ENCODE data around the gene FAU. TPM values are rescaled to one million over a fixed set of nuclear protein-coding genes. Genes with fewer than 3 reads are reported as not detected.
A peak's percentile ranks its signal among the peaks of the same experiment; 100 is the strongest.
"Not testable (repeated sequence)": the region's sequence is repeated elsewhere in the genome, so short reads cannot be mapped to it uniquely, and the experiment has no call there.

The FAU gene
- total and polyA plus RNA-seq, 2 experiments from 2014 or later = 546 to 1,183 TPM

DNA sequence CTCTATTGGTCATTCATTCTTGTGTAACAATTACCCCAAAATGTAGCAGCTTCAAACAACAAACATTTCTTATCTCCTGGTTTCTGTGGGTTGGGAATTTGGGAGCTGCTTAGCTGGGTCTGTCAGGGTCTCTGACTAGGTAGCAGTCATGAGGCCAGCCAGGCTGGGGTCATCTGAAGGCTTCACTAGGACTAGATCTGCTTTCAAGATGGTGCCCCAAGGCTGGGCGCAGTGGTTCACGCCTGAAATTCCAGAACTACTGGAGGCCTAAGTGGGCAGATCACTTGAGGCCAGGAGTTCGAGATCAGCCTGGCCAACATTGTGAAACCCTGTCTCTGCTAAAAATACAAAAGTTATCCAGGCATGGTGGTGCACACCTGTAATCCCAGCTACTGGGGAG, 35.0 kb upstream of the FAU start:
- no peak overlapping the region for H3K4me3 ChIP-seq
- no peaks in the 10 kb centered on the region for H3K27me3 ChIP-seq
- H3K36me3 ChIP-seq = no peaks in the 10 kb centered on the region
- TF ChIP-seq, protein P1, sequence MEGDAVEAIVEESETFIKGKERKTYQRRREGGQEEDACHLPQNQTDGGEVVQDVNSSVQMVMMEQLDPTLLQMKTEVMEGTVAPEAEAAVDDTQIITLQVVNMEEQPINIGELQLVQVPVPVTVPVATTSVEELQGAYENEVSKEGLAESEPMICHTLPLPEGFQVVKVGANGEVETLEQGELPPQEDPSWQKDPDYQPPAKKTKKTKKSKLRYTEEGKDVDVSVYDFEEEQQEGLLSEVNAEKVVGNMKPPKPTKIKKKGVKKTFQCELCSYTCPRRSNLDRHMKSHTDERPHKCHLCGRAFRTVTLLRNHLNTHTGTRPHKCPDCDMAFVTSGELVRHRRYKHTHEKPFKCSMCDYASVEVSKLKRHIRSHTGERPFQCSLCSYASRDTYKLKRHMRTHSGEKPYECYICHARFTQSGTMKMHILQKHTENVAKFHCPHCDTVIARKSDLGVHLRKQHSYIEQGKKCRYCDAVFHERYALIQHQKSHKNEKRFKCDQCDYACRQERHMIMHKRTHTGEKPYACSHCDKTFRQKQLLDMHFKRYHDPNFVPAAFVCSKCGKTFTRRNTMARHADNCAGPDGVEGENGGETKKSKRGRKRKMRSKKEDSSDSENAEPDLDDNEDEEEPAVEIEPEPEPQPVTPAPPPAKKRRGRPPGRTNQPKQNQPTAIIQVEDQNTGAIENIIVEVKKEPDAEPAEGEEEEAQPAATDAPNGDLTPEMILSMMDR (IDR thresholded peaks at IDR 0.05; ENCODE audit: low read depth, low read length) = no peak
- no peaks in the 10 kb centered on the region for H3K4me1 ChIP-seq (ENCODE audit: low read depth)
- H3K27ac ChIP-seq = no peak overlapping the region
- no peaks in the 10 kb centered on the region for H3K9me3 ChIP-seq (ENCODE audit: low read depth)
- DNase-seq (ENCODE audit: low read depth in 1 of 2, low spot score in 1 of 2) = no peak

DNA sequence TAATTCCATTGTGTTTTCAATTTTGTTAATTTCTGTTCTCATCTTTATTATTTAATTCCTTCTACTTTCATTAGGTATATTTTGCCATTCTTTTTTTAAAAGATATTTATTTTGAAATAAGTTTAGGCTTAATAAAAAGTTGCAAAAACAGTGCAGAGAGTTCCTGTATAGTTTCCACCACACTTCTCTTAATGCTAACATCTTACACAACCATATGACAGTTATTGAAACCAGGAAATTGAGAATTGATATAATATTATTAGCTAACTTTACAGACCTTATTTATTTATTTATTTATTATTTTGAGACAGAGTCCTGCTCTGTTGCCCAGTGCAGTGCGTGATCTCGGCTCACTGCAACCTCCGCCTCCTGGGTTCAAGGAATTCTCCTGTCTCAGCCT, 34.3 kb upstream of the FAU start:
- Histone ChIP-seq H3K36me3 (no peaks in the 10 kb centered on the region), H3K9me3 (ENCODE audit: low read depth) (no peaks in the 10 kb centered on the region), H3K4me1 (ENCODE audit: low read depth) (no peaks in the 10 kb centered on the region), H3K27ac (no peak overlapping the region), H3K4me3 (no peak overlapping the region), H3K27me3 (no peaks in the 10 kb centered on the region)
- DNase-seq (ENCODE audit: low read depth in 1 of 2, low spot score in 1 of 2) = no peak
- TF ChIP-seq, protein P1 (IDR thresholded peaks at IDR 0.05; ENCODE audit: low read depth, low read length) = no peak

DNA sequence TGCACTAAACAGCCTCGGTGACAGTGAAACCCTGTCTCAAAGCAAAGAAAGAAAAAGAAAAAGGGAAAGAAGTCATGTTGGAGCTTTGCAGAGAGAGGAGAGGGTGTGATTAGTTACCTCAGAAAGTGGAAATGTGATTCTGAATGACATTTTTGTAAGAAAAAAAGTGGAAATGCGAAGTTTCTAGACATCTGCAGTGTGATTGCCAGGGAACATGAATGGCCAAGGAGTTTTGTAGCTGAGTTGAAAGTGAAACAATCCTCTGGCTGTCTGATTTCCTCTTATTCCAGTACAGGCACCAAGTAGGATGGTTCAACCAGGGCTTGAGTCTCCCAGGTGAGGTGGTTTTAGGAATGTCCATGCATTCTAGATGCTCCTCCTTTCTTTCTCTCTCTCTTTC, 30.2 kb upstream of the FAU start:
- H3K4me3 ChIP-seq = no peak overlapping the region
- DNase-seq (ENCODE audit: low read depth in 1 of 2, low spot score in 1 of 2) = no peak
- no peak overlapping the region for H3K27ac ChIP-seq
- H3K27me3 ChIP-seq = no peaks in the 10 kb centered on the region
- no peaks in the 10 kb centered on the region for H3K9me3 ChIP-seq (ENCODE audit: low read depth)
- no peaks in the 10 kb centered on the region for H3K36me3 ChIP-seq
- TF ChIP-seq, protein P1 (IDR thresholded peaks at IDR 0.05; ENCODE audit: low read depth, low read length) = no peak
- H3K4me1 ChIP-seq (ENCODE audit: low read depth) = no peaks in the 10 kb centered on the region

DNA sequence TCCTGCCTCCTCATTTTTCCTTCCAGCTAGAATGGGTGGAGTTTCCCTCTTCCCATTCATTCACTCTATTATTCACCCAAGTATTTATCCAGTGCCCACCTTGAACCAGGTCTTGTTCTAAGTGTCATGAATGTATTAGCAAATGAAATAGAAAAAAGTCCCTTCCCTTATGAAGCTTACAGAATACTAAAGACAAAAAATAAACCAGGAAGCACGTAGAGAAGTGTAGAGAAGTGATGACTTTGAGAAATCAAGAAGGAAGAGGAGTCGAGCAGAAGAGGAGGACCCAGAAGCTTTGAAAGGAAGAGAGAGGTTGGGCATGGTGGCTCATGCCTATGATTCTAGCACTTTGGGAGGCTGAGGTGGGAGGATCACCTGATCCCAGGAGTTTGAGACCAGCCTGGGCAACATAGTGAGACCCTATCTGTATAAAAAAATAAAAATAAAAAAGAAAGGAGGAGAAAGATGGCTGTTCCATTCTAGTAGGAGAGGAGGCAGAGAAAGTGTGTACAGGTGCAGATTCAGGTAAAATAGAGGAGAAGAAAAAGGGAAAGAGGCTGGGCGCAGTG, 29.5 kb upstream of the FAU start:
- Histone ChIP-seq H3K4me1 (ENCODE audit: low read depth) (no peaks in the 10 kb centered on the region), H3K9me3 (ENCODE audit: low read depth) (no peaks in the 10 kb centered on the region), H3K27me3 (no peaks in the 10 kb centered on the region), H3K27ac (no peak overlapping the region), H3K4me3 (no peak overlapping the region), H3K36me3 (no peaks in the 10 kb centered on the region)
- no peak for DNase-seq (ENCODE audit: low read depth in 1 of 2, low spot score in 1 of 2)
- TF ChIP-seq, protein P1 (IDR thresholded peaks at IDR 0.05; ENCODE audit: low read depth, low read length) = no peak

DNA sequence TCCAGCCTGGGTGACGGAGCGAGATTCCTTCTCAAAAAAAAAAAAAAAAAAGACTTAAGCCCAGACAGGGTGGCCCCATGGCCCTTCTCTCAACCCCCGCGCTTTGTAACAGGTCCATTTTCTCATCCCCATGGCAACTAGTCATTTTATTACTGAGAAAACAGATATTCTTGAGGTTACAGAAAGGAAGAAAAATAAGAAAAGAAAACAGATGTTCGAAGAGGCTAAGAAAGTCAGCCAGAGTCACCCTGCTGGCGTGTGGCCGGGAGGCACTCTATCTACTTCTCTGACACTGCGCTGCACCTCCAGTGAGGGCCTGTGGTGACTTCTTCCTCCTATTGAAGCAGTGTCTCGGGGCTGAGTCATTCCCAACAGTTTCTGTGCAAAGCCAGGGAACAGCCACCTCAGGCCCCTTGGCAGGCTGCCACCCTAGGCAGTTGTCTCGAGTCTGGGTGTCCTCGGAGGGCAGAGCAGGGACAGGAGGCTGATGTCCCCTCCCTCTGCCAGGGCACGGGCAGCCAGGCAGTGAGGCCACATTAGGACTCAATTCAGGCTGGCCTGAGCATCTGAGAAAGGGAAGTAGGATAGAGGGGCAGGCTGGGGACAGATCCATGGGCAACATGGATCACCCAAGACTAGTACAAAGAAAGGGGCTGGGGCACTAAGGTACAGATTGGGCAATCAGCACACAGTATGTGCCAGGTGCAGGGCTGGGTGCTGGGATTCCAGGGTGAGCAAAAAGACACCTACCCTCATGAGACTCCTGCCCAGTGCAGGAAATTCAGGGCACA, 28.8 kb upstream of the FAU start:
- peak in 1 of 2 donors; percentile 63 for DNase-seq (ENCODE audit: low read depth in 1 of 2, low spot score in 1 of 2)
- TF ChIP-seq, protein P1 (IDR thresholded peaks at IDR 0.05; ENCODE audit: low read depth, low read length) = no peak
- H3K27ac ChIP-seq = no peak overlapping the region
- H3K9me3 ChIP-seq (ENCODE audit: low read depth) = no peaks in the 10 kb centered on the region
- H3K4me1 ChIP-seq (ENCODE audit: low read depth) = no peaks in the 10 kb centered on the region
- H3K27me3 ChIP-seq = no peaks in the 10 kb centered on the region
- H3K36me3 ChIP-seq = no peaks in the 10 kb centered on the region
- no peak overlapping the region for H3K4me3 ChIP-seq

DNA sequence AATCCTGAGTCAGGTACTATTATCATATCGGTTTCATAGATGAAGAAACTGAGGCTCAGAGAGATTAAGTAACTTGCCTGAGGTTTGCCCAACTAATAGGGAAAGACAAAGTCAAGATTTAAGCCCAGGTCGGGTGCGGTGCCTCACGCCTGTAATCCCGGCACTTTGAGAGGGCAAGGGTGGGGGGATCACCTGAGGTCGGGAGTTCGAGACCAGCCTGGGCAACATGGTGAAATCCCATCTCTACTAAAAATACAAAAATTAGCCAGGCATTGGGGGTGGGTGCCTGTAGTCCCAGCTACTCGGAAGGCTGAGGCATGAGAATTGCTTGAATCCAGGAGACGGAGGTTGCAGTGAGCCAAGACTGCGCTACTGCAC, 28.2 kb upstream of the FAU start:
- not testable (repeated sequence) for H3K27me3 ChIP-seq; H3K36me3 ChIP-seq; DNase-seq (ENCODE audit: low read depth in 1 of 2, low spot score in 1 of 2); H3K4me3 ChIP-seq; H3K4me1 ChIP-seq (ENCODE audit: low read depth); H3K27ac ChIP-seq; H3K9me3 ChIP-seq (ENCODE audit: low read depth)

Measured in cardiac muscle cell (in vitro differentiated cells and primary cell).